NB4 (cell line): Measurements from ENCODE around the gene HAO1.

Source experiments
- DNase-seq: peaks from one replicate; pipeline ENCODE4 v3.0.0; 2010; ENCODE audit warnings: low read depth
- H3K4me3 ChIP-seq: one replicate; pipeline ENCODE4 v1.5.1; 2011; ENCODE audit warnings: mild to moderate bottlenecking, low read depth, low read length, moderate library complexity
- MAX ChIP-seq: IDR thresholded peaks from 2 replicates; pipeline ENCODE4 v1.6.1; 2011; ENCODE audit warnings: low read depth, low read length
- MYC ChIP-seq: IDR thresholded peaks from 2 replicates; pipeline ENCODE4 v1.6.1; 2011; ENCODE audit warnings: low read depth, low read length
- POLR2A ChIP-seq: IDR thresholded peaks from 2 replicates; pipeline ENCODE4 v1.6.1; 2011; ENCODE audit warnings: mild to moderate bottlenecking; ENCODE audit not compliant: insufficient read length; ENCODE audit errors: extremely low read depth
- TF ChIP-seq, protein P1 (sequence below): IDR thresholded peaks from one replicate; pipeline ENCODE4 v1.5.1; 2012; ENCODE audit warnings: low read depth, low read length

Gene HAO1

DNA sequence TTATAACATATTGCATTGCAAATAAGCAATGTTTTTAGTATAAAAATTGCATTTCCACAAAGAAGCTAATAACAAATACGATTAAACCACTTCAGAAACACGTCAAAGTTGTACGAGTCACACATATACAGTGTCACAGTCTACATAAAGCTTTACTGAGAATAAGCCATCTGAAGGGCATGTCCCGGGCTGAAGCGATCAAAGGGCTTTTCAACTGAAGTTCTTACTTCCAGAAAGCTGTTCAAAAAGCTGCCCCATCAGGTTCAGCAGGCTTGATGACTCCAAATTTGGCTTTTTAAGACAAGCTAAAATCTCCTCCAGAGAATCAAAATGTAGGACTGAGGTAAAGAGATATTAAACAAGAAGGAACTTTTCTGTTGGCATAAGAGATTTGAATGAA, 37.5 kb upstream of the HAO1 start:
- DNase-seq, result no peak
- no peak overlapping the region for H3K4me3 ChIP-seq
- no peak for TF ChIP-seq MYC
- TF ChIP-seq, protein P1, sequence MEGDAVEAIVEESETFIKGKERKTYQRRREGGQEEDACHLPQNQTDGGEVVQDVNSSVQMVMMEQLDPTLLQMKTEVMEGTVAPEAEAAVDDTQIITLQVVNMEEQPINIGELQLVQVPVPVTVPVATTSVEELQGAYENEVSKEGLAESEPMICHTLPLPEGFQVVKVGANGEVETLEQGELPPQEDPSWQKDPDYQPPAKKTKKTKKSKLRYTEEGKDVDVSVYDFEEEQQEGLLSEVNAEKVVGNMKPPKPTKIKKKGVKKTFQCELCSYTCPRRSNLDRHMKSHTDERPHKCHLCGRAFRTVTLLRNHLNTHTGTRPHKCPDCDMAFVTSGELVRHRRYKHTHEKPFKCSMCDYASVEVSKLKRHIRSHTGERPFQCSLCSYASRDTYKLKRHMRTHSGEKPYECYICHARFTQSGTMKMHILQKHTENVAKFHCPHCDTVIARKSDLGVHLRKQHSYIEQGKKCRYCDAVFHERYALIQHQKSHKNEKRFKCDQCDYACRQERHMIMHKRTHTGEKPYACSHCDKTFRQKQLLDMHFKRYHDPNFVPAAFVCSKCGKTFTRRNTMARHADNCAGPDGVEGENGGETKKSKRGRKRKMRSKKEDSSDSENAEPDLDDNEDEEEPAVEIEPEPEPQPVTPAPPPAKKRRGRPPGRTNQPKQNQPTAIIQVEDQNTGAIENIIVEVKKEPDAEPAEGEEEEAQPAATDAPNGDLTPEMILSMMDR, result no peak
- no peak for TF ChIP-seq POLR2A
- no peak for TF ChIP-seq MAX

DNA sequence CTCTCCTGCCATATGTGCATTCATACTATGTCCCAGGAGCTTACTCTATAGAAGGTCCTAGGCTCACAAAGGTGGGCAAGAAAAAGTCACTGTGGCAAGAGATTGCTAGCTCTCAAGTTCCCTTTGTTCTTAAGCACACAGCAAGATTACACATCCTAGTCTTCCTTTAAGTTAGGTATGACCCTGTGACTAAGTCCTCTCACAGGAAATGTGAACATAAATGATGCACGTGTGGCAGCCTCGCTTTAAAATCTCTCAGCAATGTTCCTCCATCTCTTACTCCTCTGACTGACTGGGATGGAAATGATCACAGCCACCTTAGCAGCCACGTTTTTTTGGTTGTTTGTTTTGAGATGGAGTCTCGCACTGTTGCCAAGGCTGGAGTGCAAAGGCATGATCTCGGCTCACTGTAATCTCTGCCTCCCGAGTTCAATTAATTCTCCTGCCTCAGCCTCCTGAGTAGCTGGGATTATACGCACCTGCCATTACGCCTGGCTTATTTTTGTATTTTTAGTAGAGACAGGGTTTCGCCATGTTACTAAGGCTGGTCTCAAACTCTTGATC, 35.7 kb upstream of the HAO1 start:
- no peak overlapping the region for H3K4me3 ChIP-seq
- TF ChIP-seq, protein P1, result no peak
- TF ChIP-seq POLR2A (no peak), MYC (no peak), MAX (no peak)
- no peak for DNase-seq

DNA sequence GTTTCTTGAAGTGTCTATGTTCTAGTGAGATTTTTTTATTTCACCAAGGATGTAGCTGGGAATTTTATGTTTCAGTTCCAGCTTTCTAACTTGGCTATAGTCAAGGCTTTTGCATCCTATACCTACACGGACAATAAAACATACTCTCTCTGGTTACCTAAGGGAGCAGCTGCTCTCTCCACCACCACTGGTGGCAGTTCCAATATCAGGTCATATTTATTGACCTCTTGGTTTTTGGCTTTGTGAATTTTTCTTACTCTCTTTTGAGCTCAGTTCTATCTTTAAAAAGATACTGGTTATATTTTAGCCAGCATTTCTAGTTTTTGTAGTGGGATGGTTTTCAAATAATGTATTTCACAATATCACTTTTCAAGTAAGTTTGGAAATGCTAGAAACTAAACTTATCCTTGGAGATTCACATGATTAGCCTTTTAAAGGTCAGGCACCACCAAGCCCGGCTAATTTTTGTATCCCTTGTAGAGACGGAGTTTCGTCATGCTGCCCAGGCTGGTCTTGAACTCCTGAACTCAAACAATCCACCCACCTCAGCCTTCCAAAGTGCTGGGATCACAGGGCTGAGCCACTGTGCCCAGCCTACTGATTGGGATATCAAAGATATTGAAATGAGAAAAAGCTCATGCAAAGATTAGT, 34.7 kb upstream of the HAO1 start:
- no peak overlapping the region for H3K4me3 ChIP-seq
- no peak for DNase-seq
- no peak for TF ChIP-seq MAX
- TF ChIP-seq, protein P1, result no peak
- TF ChIP-seq MYC, result no peak
- no peak for TF ChIP-seq POLR2A

DNA sequence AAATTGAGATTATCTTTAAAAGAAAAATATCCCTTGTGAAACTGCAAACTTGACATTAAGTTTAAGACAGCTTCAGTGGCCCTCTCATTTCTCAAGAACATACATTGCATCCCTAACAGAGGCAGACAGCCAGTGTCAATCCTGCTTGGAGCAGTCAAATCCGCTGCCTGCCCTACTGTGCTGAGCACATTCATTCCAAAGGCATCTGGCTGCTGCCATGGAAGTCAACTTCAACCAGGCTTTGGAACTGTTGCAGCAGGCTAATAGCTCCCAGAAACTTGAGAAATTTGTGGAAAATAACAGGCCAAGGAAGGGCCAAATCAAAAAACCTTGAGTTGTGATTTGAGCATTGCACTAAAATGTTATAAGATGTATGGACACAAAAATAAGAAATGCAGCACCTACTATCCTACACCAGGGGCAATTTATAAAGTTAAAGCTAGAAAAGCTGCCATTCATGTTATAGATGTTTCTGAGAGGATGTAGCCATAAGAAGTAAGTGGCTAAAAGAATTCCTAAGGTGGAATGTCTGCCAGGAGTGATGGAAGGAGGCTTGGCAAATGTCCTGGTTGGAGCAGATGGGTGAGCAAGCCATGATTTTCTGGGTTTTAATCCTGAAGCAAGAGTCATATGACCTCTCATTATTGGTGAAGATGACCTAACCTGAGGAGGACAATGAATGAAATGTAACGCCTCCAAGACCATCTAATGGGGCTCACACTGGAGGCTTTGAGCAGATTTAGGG, 31.4 kb upstream of the HAO1 start:
- no peak overlapping the region for H3K4me3 ChIP-seq
- DNase-seq, result no peak
- no peak for TF ChIP-seq POLR2A
- no peak for TF ChIP-seq MAX
- TF ChIP-seq, protein P1, result no peak
- no peak for TF ChIP-seq MYC

DNA sequence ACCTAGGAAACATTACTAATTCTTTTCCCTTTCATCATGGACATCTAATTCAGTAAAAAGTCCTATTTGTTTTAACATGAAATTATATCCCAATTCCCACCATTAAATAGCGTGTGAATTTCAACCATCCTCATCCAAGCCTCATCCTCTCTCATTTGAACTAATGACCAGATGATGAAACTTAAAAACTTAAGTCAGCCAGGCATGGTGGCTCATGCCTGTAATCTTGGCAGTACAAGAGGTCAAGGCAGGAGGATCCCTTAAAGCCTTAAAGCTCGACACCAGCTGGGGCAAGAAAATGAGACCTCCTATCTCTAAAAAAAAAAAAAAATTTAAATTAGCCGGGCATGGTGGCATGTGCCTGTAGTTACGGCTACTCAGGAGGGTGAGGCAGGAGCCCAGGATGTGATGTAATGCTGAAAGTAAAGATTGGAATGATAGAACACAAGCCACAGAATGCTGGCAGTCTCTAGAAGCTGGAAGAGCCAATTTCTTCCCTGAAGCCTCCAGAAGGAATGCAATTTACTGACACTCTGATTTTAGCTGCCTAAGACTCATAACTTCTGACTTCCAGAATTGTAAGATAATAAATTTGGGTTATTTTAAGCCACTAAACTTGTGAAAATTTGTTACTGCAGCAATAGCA, 27.1 kb upstream of the HAO1 start:
- no peak overlapping the region for H3K4me3 ChIP-seq
- TF ChIP-seq MYC (no peak), POLR2A (no peak), MAX (no peak)
- TF ChIP-seq, protein P1, result no peak
- no peak for DNase-seq
